Inflammatory macrophage treated with lipopolysaccharide for 4 hours (primary cell): ENCODE measurements around the gene C10orf90.

Source experiments
- DNase-seq: peaks from one replicate; pipeline ENCODE4 v3.0.0-alpha.2; 2020

C10orf90 gene

GRCh38 chr10:126674741-126675515 is 4.4 kb upstream of the C10orf90 start:
- no peak for DNase-seq

- DNase-seq, result no peak
Measured at GRCh38 chr10:126673565-126673964, 3.1 kb upstream of the C10orf90 start.

GRCh38 chr10:126671402-126671975 is 996 bp upstream of the C10orf90 start:
- no peak for DNase-seq

GRCh38 chr10:126670895-126671261 is 385 bp upstream of the C10orf90 start:
- DNase-seq, result no peak

GRCh38 chr10:126669168-126669567 is 1.3 kb downstream of the C10orf90 start:
- DNase-seq, result no peak

GRCh38 chr10:126668505-126668904 is 2.0 kb downstream of the C10orf90 start:
- no peak for DNase-seq

- DNase-seq, result no peak
Measured at GRCh38 chr10:126667568-126667967, 2.9 kb downstream of the C10orf90 start.

GRCh38 chr10:126665207-126665606 is 5.3 kb downstream of the C10orf90 start:
- no peak for DNase-seq

GRCh38 chr10:126663880-126664279 is 6.6 kb downstream of the C10orf90 start:
- DNase-seq, result no peak

- no peak for DNase-seq
Measured at GRCh38 chr10:126663328-126663727, 7.2 kb downstream of the C10orf90 start.

- no peak for DNase-seq
Measured at GRCh38 chr10:126661841-126662515, 8.5 kb downstream of the C10orf90 start.

- DNase-seq, result no peak
Measured at GRCh38 chr10:126661356-126661755, 9.1 kb downstream of the C10orf90 start.

- DNase-seq, result no peak
Measured at GRCh38 chr10:126659750-126660149, 10.7 kb downstream of the C10orf90 start.

- DNase-seq, result no peak
Measured at GRCh38 chr10:126658928-126659327, 11.6 kb downstream of the C10orf90 start.

- DNase-seq, result no peak
Measured at GRCh38 chr10:126654579-126654978, 15.9 kb downstream of the C10orf90 start.

- DNase-seq, result no peak
Measured at GRCh38 chr10:126651467-126651866, 19.0 kb downstream of the C10orf90 start.

GRCh38 chr10:126650161-126650560 is 20.3 kb downstream of the C10orf90 start:
- DNase-seq, result no peak

- no peak for DNase-seq
Measured at GRCh38 chr10:126647116-126647515, 23.4 kb downstream of the C10orf90 start.

GRCh38 chr10:126646110-126646509 is 24.4 kb downstream of the C10orf90 start:
- DNase-seq, result no peak

GRCh38 chr10:126640401-126640800 is 30.1 kb downstream of the C10orf90 start:
- no peak for DNase-seq

- DNase-seq, result no peak
Measured at GRCh38 chr10:126639084-126639483, 31.4 kb downstream of the C10orf90 start.

- DNase-seq, result no peak
Measured at GRCh38 chr10:126638542-126638941, 32.0 kb downstream of the C10orf90 start.

GRCh38 chr10:126637501-126637900 is 33.0 kb downstream of the C10orf90 start:
- no peak for DNase-seq

- DNase-seq, result no peak
Measured at GRCh38 chr10:126634911-126635310, 35.6 kb downstream of the C10orf90 start.
